ENCODE data around the gene UGT2A3. TPM values are rescaled to one million over a fixed set of nuclear protein-coding genes. Genes with fewer than 3 reads are reported as not detected.

The UGT2A3 gene
- total RNA-seq, 1 donor from 2014 or later: 2.5 TPM

DNA sequence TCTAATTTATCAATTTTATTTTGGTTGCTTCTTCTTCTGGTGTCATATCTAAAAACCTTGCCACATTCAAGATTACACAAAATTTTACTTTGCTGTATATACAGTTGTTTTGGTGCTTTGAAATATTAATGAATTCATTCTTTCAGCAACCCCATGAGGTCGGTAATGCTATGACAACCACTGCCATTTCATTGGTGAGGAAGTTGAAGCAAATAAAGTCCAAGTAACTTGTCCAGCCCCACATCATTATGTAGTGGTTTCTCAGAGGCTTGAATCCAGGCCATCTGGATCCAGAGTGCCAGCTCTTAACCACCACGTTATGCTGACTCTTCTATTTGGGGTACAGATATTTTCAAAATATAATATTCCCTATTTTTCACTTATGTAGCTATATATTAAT is 42.2 kb downstream of the UGT2A3 start:
- no peak overlapping the region for H3K27ac Mint-ChIP-seq
- H3K36me3 Mint-ChIP-seq: no peaks in the 10 kb centered on the region

DNA sequence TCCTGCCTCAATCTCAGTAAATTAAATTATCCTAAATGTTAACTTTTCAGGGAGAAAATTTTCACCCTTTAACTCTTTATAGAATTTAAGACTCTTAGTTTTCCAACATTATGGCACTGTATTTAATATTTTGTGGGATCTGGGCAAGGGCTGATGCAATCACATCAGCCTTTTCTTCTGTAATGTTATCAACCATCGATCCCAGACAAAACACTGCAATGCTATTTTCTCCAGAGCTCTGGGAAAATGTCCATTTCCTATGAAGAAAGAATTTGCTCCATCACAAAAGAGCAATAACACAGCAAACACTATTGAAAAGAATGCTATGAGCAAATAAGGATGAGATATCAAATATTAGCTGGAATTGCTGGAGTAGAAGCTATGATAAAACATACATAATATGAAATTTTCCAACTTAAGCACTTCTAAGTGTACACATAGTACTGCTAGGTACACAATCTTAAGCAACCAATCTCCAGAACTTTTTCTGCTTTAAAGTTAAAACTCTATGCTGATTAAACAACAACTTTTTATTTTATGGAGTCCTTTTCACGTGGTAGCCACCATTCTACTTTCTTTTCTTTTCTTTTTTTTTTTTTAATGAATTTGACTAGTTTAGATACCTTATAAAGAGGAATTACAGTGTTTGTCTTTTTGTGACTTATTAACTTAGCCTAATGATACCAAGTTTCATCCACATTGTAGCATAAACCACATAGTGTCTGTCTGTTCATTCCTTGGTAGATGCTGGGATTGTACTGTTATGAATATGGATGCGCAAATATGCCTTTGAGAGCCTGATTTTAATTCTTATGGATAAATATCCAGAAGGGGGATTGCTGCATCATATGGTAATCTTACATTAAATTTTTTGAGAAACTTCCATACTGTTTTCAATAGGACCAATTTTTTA is 43.6 kb downstream of the UGT2A3 start:
- peaks cover 21% of the 10 kb centered on the region for H3K4me1 Mint-ChIP-seq (ENCODE audit: unreplicated experiment)
- peak overlapping the region; percentile 39 for H3K4me3 Mint-ChIP-seq
- TF ChIP-seq, protein P1, sequence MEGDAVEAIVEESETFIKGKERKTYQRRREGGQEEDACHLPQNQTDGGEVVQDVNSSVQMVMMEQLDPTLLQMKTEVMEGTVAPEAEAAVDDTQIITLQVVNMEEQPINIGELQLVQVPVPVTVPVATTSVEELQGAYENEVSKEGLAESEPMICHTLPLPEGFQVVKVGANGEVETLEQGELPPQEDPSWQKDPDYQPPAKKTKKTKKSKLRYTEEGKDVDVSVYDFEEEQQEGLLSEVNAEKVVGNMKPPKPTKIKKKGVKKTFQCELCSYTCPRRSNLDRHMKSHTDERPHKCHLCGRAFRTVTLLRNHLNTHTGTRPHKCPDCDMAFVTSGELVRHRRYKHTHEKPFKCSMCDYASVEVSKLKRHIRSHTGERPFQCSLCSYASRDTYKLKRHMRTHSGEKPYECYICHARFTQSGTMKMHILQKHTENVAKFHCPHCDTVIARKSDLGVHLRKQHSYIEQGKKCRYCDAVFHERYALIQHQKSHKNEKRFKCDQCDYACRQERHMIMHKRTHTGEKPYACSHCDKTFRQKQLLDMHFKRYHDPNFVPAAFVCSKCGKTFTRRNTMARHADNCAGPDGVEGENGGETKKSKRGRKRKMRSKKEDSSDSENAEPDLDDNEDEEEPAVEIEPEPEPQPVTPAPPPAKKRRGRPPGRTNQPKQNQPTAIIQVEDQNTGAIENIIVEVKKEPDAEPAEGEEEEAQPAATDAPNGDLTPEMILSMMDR (conservative IDR thresholded peaks at IDR 0.05): no peak
- DNase-seq (ENCODE audit: extremely low spot score, unreplicated experiment): no peak
- H3K27ac Mint-ChIP-seq: peak overlapping the region; percentile 91
- H3K36me3 Mint-ChIP-seq: no peaks in the 10 kb centered on the region
- no peaks in the 10 kb centered on the region for H3K9me3 Mint-ChIP-seq
- H3K27me3 Mint-ChIP-seq: no peaks in the 10 kb centered on the region

More for the DNA sequence above, 42.2 kb downstream of the UGT2A3 start:
- Mint-ChIP-seq H3K27me3 (no peaks in the 10 kb centered on the region), H3K9me3 (no peaks in the 10 kb centered on the region), H3K4me3 (no peak overlapping the region), H3K4me1 (ENCODE audit: unreplicated experiment) (peaks cover 21% of the 10 kb centered on the region)
- DNase-seq (ENCODE audit: extremely low spot score, unreplicated experiment): no peak
- TF ChIP-seq, protein P1 (conservative IDR thresholded peaks at IDR 0.05): no peak

DNA sequence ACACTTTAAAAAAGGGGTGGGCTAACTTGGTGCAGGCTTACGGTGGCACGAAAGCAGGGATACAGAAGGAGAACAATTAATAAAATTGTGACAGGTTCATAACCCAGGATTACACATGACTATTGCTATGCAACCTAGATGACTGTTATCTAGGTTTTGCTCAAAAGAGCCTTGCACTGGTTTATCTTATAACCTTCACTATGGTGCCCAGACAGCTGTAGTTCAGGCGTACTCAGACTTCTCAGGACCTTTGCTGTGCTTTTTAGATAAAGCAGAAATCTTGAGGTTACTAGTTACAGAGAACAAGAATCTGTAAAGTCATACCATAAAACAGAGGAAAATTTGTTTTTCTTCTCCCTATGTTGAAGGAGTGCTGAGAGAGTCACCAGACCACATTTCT is 44.4 kb downstream of the UGT2A3 start:
- Mint-ChIP-seq H3K4me1 (ENCODE audit: unreplicated experiment) (peaks cover 21% of the 10 kb centered on the region), H3K27ac (peak overlapping the region; percentile 91)

DNA sequence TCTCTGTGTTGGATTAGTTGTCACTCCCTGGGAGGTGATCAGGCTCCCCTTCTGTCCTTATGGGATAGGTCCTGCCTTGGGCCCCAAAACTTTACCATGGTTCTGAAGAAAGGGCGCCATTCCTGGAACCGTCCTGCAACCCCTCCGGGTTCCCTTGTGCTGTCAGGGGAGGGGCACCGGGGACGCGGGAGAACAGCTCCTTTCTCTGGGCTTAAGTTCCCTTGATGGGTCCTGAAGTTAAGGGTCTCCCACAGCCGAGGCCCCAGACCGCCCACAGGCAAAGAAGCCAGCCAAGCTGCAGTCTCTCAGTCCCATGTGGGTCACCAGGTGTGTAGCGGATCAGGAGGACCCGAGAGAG is 44.8 kb downstream of the UGT2A3 start:
- Mint-ChIP-seq H3K4me1 (ENCODE audit: unreplicated experiment) (peaks cover 21% of the 10 kb centered on the region), H3K36me3 (no peaks in the 10 kb centered on the region), H3K4me3 (peak overlapping the region; percentile 87), H3K27me3 (no peaks in the 10 kb centered on the region), H3K9me3 (no peaks in the 10 kb centered on the region), H3K27ac (peak overlapping the region; percentile 91)
- TF ChIP-seq, protein P1 (conservative IDR thresholded peaks at IDR 0.05): no peak
- DNase-seq (ENCODE audit: extremely low spot score, unreplicated experiment): no peak

More for the DNA sequence above, 44.4 kb downstream of the UGT2A3 start:
- Mint-ChIP-seq H3K9me3 (no peaks in the 10 kb centered on the region), H3K27me3 (no peaks in the 10 kb centered on the region), H3K36me3 (no peaks in the 10 kb centered on the region), H3K4me3 (peak overlapping the region; percentile 87)
- no peak for DNase-seq (ENCODE audit: extremely low spot score, unreplicated experiment)
- TF ChIP-seq, protein P1 (conservative IDR thresholded peaks at IDR 0.05): no peak

DNA sequence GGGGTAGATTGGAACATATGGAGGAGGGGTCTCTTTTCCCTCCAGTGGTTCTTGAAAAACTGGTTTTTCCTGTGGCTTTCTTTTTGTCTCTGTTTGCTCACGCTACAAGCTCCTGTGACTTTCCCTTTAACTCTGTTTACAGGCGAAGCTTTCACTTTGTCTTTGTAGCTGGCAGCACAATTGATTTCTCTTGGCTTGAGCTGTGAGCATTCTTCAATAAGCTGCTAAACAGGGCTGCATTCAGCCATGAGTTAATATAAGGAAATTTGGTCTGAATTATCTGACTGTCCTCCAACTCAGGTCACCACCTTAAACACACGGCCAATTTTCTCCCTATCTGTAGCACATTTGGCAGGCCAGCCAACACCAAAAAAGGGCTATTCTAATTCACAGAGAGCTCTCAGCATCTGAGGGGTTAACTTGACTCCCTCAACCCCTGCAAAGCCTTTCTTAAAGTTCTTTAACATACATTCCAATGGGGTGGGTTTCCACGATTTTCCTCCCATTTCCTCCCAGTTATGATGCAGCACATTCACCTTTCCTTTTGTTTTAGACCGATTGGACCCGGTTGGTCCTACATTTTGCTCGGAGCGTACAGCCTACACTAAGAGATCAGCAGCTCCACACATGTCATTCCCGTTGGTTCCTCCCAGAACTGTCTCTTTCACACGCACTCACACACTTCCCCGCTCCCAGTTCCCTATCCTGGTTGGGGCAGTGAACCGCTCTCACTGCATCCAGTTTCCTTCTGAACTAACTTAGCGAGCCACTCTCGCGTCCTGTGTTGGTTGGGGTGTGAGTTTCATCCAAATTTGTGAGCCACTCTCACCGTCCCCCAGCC is 45.4 kb downstream of the UGT2A3 start:
- Mint-ChIP-seq H3K36me3 (no peaks in the 10 kb centered on the region), H3K27me3 (no peaks in the 10 kb centered on the region), H3K4me3 (peak overlapping the region; percentile 87), H3K9me3 (no peaks in the 10 kb centered on the region), H3K27ac (peak overlapping the region; percentile 91), H3K4me1 (ENCODE audit: unreplicated experiment) (peaks cover 21% of the 10 kb centered on the region)
- TF ChIP-seq, protein P1 (conservative IDR thresholded peaks at IDR 0.05): no peak
- DNase-seq (ENCODE audit: extremely low spot score, unreplicated experiment): no peak

All from type B pancreatic cell (in vitro differentiated cells).